ENCODE results near the gene PTPRC.

- no peak for TF ChIP-seq CTCF (IDR thresholded peaks at IDR 0.05; ENCODE audit: extremely low read depth in 1 of 2, insufficient read depth in 1 of 2, low read depth in 1 of 2, low read length in 2 of 2)
- TF ChIP-seq POLR2A (IDR thresholded peaks at IDR 0.05; ENCODE audit: low read depth, low read length): no peak
- TF ChIP-seq POLR2AphosphoS5 (IDR thresholded peaks at IDR 0.05; ENCODE audit: insufficient read depth, low read depth, low read length): no peak
- no peak for TF ChIP-seq EZH2 (IDR thresholded peaks at IDR 0.05; ENCODE audit: borderline replicate concordance, low read depth, low read length, severe bottlenecking)
- no peak for TF ChIP-seq MAX (IDR thresholded peaks at IDR 0.05; ENCODE audit: insufficient read depth, insufficient read length)
These were observed 61.6 kb downstream of the PTPRC start for GRCh38 chr1:198700396-198700795.
